Subcutaneous adipose tissue (tissue), 4 donors: ENCODE data around the gene ABCC9. TPM values are rescaled to one million over a fixed set of nuclear protein-coding genes. Genes with fewer than 3 reads are reported as not detected.

Source experiments
- total RNA-seq, 4 donors: library from RNA; depleted of rRNA; stranded (reverse); fragments of >200 nt; gene quantifications; one replicate each; pipeline ENCODE4 v1.1.0, GENCODE V29; 2016
- TF ChIP-seq, protein P1 (sequence below): fragments of 450-650 bp; IDR thresholded peaks from one replicate; pipeline ENCODE4 v1.5.1; 2016; ENCODE audit warnings: low read depth, mild to moderate bottlenecking, control low read depth, antibody characterized with exemption, moderate library complexity

The ABCC9 gene
- total RNA-seq, 4 donors from 2014 or later = 42.9 to 67.3 (median 52.3) TPM

DNA sequence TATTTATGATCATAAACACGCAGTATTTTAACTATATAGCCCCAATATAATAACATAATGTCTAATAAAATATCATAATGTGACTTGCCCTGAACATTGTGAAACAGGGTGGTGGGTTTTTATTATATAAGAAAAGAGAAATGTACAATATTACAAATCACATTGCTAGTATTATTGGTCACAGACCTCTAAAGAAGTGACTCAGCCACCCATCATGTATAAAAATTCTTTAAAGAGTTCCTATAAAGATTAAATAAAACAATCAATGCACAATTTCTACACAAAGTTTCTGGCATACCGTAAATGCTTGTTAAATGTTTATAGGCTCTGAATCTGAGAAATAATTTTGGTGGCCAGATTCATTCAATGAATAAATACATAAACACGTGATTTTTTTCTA, 28.9 kb downstream of the ABCC9 start:
- TF ChIP-seq, protein P1, sequence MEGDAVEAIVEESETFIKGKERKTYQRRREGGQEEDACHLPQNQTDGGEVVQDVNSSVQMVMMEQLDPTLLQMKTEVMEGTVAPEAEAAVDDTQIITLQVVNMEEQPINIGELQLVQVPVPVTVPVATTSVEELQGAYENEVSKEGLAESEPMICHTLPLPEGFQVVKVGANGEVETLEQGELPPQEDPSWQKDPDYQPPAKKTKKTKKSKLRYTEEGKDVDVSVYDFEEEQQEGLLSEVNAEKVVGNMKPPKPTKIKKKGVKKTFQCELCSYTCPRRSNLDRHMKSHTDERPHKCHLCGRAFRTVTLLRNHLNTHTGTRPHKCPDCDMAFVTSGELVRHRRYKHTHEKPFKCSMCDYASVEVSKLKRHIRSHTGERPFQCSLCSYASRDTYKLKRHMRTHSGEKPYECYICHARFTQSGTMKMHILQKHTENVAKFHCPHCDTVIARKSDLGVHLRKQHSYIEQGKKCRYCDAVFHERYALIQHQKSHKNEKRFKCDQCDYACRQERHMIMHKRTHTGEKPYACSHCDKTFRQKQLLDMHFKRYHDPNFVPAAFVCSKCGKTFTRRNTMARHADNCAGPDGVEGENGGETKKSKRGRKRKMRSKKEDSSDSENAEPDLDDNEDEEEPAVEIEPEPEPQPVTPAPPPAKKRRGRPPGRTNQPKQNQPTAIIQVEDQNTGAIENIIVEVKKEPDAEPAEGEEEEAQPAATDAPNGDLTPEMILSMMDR = no peak

DNA sequence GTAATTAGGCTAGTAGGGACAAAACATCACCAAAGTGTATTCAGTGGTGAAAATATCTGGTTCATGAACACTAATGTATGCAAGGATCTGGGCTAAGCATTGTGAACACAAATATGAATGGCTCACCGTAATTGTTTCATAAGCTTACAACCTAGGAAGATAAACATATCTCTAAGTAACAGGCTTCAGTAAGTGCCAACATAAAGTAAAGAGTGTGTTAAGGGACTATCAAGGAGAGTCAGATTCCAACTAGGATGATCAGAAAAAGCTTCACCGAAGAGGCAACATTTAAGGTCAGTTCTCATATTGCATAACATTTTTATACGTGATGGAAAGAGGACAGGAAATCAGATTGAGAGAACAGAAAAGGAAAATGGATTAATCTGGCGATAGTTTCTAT, 29.4 kb downstream of the ABCC9 start:
- TF ChIP-seq, protein P1 = no peak

DNA sequence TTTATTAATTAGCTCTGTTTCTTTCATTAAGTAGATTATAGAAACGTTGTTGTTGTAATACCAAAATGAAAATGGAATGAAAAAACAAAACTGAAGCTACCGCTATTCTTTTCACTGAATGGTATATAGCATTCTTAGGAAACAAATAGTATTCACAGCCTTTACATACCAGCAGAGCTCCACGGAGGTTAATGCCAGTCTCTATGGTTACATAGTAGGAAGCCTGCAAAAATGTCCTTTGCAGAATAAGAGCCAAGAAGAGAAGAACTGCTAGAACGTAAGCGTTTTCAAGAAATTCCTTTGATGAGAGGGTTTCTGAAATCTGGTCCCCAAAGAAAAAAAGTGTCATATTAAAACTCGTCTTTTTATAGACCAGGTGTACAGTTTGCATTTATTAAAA, 30.6 kb downstream of the ABCC9 start:
- TF ChIP-seq, protein P1 = no peak

DNA sequence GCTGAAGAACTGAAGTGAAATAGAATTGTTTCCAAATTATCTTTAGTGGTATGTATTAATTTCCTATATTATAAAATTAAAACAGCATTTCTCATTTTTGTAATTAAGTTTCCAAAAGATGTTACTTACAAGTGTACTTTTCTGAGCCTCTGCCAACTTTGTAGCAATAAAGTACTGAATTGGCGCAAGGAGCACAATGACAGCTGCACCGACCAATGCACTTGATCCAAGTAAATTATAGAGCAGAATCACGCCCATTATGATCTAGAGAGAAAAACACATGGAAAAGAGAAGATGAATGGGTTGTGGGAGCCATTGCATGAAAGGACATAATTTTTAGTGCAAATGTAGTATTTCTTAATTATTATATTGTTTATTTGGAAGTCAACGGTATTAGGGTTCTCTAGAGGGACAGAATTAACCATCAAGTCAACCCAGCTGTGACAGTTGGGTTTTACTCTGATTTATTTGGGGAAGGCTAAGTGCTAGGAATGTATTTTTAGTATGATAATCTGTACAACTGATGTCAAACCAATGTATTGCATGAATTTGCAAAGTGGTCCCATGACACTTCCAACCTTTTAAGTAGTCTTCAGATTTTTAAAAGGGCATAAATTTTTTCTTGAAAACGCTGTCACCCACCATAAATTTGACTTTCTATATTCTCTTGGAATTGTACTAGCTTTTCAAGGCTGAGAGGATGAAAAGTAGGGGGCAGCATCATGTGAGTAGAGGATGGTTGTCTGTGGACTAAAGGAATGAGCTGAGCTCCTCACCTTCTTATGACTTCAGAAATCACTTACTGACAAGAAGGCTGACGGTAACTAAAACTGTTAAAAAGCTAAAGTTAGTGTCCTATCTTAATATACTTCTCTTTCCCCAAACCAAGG, 33.0 kb downstream of the ABCC9 start:
- TF ChIP-seq, protein P1 = no peak

DNA sequence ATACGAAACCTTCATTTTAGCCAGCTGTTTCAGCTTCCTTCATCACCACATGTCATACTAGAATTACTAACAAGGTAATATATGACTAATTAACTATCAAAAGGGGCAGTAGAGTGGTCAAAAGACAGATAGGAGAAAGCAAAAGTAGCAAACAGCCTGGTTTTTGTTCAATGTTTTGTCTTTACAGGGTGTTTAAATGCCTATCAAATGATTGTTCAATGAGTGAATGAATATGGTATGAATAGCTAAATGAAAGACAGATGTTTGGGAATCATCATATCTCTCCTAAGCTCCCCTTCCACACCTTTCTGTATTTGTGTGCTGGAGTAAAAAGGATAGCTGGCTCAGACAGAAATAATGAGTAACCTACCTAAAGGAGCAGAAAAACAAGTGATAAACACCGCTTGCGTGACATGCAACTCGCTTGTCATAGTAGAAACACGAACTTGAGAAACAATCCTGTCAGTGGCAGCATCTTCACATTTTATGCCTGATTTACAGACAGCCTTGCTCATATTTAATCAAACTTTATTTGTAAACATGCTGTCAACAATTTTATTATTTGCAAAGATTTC, 34.2 kb downstream of the ABCC9 start:
- TF ChIP-seq, protein P1 = no peak

DNA sequence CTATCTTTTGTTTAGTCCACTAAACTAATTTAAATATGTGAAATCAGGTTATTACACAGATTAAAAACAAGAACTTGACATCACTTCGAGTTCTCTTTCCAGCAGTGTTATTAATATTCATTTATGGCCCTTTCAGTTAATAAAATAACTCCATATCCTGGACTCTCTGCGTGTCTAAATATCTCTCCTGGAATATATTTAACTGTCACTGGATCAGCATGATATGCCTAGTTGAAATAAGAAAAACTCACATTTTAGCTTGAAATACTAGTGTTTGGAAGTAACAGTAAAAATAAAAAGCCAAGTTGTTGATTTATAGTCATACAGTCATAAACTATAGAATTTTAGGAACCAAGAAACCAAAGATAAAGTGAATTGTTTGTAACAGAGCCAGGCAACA, 45.6 kb downstream of the ABCC9 start:
- TF ChIP-seq, protein P1 = no peak

DNA sequence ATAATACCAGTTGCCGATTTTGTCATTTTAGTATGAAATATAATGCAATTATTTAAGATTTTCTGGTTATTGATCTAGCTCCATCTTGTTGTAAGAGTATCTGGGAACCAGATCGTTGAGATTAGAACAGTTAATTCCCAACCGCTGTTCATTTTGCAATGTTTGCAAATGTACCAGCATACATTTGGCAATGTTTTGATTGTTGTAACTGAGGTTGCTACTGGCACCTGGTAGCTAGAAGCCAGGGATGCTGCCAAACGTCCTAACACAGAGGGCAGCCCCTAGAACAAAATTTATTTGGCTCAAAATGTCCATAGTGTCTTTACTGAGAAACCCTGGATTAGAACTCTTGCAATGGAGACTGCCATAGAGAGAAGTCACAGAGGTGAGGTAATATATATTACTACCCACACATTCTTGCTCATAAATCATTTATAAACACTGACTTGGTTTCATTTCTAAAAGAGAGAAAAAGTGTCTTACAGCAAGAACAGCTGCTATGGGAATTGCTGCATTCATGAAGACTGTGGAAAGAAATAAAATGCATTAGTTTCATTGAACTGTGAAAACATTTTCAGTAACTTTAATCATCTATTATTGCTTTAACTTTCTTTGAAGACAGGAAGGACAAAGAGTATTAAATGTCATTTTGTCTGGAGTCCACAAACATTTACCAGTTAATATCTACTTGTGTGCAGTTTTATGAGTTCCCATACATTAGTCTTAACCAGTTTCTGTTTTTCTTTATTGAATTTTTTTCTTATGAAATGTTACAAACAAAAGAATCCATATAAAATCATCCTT, 46.2 kb downstream of the ABCC9 start:
- TF ChIP-seq, protein P1 = no peak
